ENCODE results near the gene TRIP6. TPM values are rescaled to one million over a fixed set of nuclear protein-coding genes. Genes with fewer than 3 reads are reported as not detected.
A peak's percentile ranks its signal among the peaks of the same experiment; 100 is the strongest.

TRIP6 gene
- total and polyA plus RNA-seq, 2 of the 8 experiments (the other 6 are each of a cell fraction or from before 2014, with no cell fraction given) = 88.4 to 103 TPM

- TF ChIP-seq TBP (IDR thresholded peaks at IDR 0.05; ENCODE audit: low read depth, low read length) (peak; percentile 75), RNF2 (IDR thresholded peaks at IDR 0.05; ENCODE audit: borderline replicate concordance, low read depth, low read length, missing control alignments, poor library complexity, severe bottlenecking) (no peak)
These were observed 31.0 kb upstream of the TRIP6 start (continued) for GRCh38 chr7:100835903-100836811.
